GM10847 (cell line): ENCODE data around the gene APBA3.

Experiments used
- POLR2A ChIP-seq: IDR thresholded peaks from 2 replicates; pipeline ENCODE4 v1.6.1; 2011; ENCODE audit not compliant: insufficient read length; ENCODE audit errors: extremely low read depth

Gene APBA3

GRCh38 chr19:3778899-3779723 lies 17.6 kb upstream of the APBA3 start:
- TF ChIP-seq POLR2A = no peak

- TF ChIP-seq POLR2A = no peak
These were observed 16.8 kb upstream of the APBA3 start for GRCh38 chr19:3778104-3778867.

- no peak for TF ChIP-seq POLR2A
These were observed 15.1 kb upstream of the APBA3 start for GRCh38 chr19:3776479-3777040.

GRCh38 chr19:3775831-3776230 lies 14.3 kb upstream of the APBA3 start:
- no peak for TF ChIP-seq POLR2A

- TF ChIP-seq POLR2A = no peak
These were observed 13.9 kb upstream of the APBA3 start for GRCh38 chr19:3775374-3775711.

- TF ChIP-seq POLR2A = no peak
These were observed 13.3 kb upstream of the APBA3 start for GRCh38 chr19:3774621-3775373.

GRCh38 chr19:3773814-3774515 lies 12.5 kb upstream of the APBA3 start:
- TF ChIP-seq POLR2A = no peak

GRCh38 chr19:3771906-3772455 lies 10.5 kb upstream of the APBA3 start, which contains the start of gene RAX2:
TSS of gene RAX2 (minus strand) at chr19:3772228. CDS start at chr19:3771742, 486 bp downstream.
- TF ChIP-seq POLR2A = no peak

- no peak for TF ChIP-seq POLR2A
These were observed 9.8 kb upstream of the APBA3 start for GRCh38 chr19:3771000-3771905.

- TF ChIP-seq POLR2A = no peak
These were observed 8.9 kb upstream of the APBA3 start for GRCh38 chr19:3770136-3770999.

GRCh38 chr19:3769494-3769893 lies 8.0 kb upstream of the APBA3 start:
- no peak for TF ChIP-seq POLR2A

- TF ChIP-seq POLR2A = no peak
These were observed 7.2 kb upstream of the APBA3 start for GRCh38 chr19:3768748-3769099.
